Activated T-cell treated with anti-CD3 and anti-CD28 coated beads for 24 hours (primary cell): Measurements from ENCODE around the gene CCDC15.
"Not testable (repeated sequence)": the region's sequence is repeated elsewhere in the genome, so short reads cannot be mapped to it uniquely, and the experiment has no call there.

ENCODE experiments used
- DNase-seq: peaks from one replicate; pipeline ENCODE4 v3.0.0-alpha.2; 2020; ENCODE audit warnings: low read depth

Gene CCDC15

GRCh38 chr11:124942466-124943253 lies 11.3 kb upstream of the CCDC15 start:
- DNase-seq, result no peak

DNA sequence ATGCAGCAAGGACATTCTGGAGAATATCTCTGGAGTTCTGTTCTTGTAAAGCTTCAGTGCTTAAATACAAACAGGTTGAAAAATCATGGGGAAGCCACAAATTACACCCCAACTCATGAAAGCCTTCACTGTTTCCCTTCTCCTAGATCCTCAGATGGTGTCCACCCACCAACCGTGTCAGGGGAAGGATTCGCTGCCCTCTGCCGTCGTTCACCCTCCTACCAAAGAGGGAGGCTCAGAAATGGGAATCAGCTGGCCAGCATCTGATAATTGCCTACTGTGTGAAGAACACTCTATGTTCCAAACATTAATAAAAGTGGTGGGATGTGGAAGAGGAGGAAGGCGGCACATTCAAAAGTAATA lies 10.8 kb upstream of the CCDC15 start:
- DNase-seq, result no peak

GRCh38 chr11:124943741-124944140 lies 10.3 kb upstream of the CCDC15 start:
- DNase-seq, result no peak

GRCh38 chr11:124944565-124944964 lies 9.4 kb upstream of the CCDC15 start:
- no peak for DNase-seq

GRCh38 chr11:124945826-124946225 lies 8.2 kb upstream of the CCDC15 start:
- DNase-seq, result no peak

DNA sequence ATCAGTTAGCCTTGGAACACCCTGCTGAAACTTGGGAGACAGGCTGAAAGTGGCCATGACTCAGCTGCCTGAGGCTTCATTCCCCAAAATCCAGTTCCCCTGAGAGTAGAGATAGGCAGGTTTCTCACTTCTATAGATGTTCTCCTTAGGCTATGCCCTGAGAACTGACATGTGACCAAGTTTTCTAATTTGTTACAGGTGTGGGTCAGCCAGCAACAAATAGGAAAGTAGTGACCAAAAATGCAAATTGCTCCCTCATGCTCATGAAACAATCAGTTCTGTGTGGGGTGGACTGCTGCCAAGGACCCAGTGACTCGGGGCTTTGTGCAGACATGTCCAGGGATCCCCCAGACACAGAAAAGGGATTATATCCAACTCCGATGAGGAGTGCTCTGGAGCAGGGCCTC lies 7.3 kb upstream of the CCDC15 start:
- DNase-seq, result no peak

DNA sequence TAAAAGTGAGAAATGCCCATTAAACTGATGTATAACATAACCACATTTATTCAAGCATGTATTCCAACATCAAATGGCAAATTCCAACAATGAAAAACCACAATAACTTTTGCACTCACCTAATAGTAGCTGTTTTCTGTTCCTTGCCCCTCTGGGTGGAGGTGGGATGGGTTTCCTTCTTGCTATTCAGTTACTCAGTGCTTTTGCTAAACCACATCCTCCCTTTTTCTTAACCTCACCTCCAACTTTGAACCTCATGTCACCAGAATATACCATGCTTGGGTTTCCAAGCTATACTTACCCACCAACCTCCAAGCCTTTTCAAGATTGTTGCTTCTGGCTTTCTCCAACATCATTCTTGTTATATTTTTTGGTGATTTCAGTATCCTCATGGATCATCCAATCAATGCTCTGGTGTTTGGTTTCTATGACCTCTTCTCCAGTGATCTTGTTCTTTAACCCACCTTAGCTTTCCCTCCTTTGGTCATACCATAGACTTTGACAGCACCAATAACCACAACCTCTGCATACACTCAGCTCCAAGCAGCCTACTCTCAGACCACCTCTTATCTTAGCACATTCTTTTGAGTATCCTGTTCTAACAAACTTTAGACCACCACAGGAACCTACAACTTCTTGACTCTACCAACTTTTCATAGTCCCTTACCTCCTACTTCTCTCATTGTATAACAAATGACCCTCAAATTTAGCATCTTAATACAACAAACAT lies 3.2 kb upstream of the CCDC15 start:
- no peak for DNase-seq

- no peak for DNase-seq
Measured at GRCh38 chr11:124951341-124951740, 2.7 kb upstream of the CCDC15 start.

- no peak for DNase-seq
Measured at GRCh38 chr11:124954590-124954955, 571 bp downstream of the CCDC15 start.

GRCh38 chr11:124955035-124955434 lies 1.0 kb downstream of the CCDC15 start:
- DNase-seq, result no peak

- peak; percentile 21 for DNase-seq
Measured at GRCh38 chr11:124961972-124962609, 8.1 kb downstream of the CCDC15 start.

DNA sequence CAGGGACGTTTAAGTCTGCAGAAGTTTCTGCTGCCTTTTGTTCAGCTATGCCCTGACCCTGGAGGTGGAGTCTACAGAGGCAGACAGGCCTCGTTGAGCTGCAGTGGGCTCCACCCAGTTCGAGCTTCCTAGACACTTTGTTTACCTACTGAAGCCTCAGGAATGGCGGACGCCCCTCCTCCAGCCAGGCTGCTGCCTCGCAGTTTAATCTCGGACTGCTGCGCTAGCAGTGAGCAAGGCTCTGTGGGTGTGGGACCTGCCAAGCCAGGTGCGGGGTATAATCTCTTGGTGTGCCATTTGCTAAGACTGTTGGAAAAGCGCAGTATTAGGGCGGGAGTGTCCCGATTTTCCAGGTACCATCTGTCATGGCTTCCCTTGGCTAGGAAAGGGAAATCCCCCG lies 14.2 kb downstream of the CCDC15 start:
- not testable (repeated sequence) for DNase-seq

GRCh38 chr11:124970925-124971324 lies 16.9 kb downstream of the CCDC15 start:
- no peak for DNase-seq

DNA sequence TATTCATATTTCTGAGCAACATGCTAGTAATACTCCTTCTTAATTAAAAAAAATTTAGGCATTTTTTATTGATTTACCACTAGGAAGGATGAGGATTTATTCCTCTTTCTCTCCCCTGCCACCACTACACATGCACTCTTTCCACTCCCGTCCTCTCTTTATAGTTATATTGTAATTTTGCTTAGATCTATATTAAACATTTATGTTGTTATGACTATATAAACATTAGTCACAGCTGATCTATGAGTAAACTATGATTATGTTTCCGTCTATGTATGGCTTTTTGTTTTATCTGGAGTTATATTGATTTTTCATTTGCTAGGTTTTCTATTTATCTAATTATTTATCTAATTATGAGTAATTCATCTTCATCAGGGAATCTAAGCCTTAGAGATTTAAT lies 17.8 kb downstream of the CCDC15 start:
- DNase-seq, result no peak

DNA sequence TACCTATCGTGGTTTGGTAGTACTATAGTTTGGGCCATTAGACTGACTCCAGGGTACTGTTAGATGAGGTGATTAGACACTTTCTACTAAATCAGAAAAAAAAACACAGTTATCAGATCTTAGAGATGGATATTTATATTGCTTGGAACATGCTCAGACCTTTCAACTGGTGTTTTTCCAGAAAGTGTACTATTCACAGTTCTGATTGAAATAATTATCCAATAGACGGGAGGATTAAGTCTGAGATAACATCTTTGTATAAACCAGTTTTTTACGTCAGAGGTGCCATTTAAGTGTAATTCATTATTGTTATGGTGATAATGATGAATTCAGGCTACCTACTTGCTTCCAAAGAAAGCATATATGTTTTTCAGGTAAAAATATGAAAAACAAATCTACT lies 22.5 kb downstream of the CCDC15 start:
- no peak for DNase-seq

GRCh38 chr11:124977006-124977405 lies 23.0 kb downstream of the CCDC15 start:
- no peak for DNase-seq

DNA sequence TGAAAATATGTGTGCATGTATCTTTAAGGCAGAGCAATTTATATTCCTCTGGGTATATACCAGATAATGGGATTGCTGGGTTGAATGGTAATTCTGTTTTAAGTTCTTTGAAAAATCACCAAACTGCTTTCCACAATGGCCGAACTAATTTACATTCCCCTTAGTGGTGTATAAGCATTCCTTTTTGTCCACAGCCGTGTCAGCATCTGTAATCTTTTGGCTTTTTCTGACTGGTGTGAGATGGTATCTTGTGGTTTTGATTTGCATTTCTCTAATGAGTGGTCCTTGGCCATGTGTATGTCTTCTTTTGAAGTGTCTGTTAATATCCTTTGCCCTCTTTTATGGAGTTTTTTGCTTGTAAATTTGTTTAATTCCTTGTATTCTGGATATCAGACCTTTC lies 24.3 kb downstream of the CCDC15 start:
- no peak for DNase-seq

DNA sequence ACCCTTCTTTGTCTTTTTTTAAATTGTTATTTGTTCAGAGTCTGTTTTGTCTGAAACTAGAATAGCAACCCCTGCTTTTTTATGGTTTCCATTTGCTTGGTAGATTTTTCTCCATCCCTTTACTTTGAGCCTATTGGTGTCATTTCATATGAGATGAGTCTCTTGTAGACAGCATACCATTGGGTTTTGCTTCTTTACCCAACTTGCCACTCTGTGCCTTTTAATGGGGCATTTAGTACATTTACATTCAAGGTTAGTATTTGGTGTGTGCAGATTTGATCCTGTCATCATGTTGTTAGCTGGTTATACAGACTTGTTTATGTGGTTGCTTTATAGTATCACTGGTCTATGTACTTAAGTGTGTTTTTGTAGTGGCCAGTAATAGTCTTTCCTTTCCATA lies 28.0 kb downstream of the CCDC15 start:
- no peak for DNase-seq

GRCh38 chr11:124983674-124984511 lies 29.9 kb downstream of the CCDC15 start:
- no peak for DNase-seq

- DNase-seq, result no peak
Measured at GRCh38 chr11:124984512-124984854, 30.5 kb downstream of the CCDC15 start.

- DNase-seq, result no peak
Measured at GRCh38 chr11:124987096-124987495, 33.1 kb downstream of the CCDC15 start.

DNA sequence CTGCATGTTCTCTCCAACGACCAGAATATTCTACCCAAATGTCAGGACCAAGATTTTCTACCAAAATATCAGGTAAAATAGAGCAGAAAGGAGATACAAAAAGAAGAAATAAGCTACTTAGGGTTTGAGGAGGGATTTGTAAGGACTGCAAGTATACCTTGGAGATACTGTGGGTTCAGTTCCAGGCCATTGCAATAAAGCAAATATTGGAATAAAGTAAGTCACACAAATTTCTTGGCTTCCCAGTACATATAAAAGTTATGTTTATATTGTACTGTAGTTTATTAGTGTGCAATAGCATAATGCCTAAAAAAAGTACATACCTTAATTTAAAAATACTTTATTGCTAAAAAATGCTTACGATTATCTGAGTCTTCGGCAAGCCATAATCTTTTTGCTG lies 34.1 kb downstream of the CCDC15 start:
- DNase-seq, result no peak
